GM21423 (cell line): ENCODE measurements around the gene P2RX7.
"Not testable (repeated sequence)": the region's sequence is repeated elsewhere in the genome, so short reads cannot be mapped to it uniquely, and the experiment has no call there.

ENCODE experiments used
- ATAC-seq: cut with Tn5 transposase; IDR thresholded peaks from one replicate; pipeline ENCODE4 v1.9.1; 2021; ENCODE audit warnings: mild to moderate bottlenecking, moderate library complexity; ENCODE audit not compliant: unreplicated experiment

P2RX7 gene

GRCh38 chr12:121170151-121170550 is 37.5 kb downstream of the P2RX7 start:
- no peak for ATAC-seq

DNA sequence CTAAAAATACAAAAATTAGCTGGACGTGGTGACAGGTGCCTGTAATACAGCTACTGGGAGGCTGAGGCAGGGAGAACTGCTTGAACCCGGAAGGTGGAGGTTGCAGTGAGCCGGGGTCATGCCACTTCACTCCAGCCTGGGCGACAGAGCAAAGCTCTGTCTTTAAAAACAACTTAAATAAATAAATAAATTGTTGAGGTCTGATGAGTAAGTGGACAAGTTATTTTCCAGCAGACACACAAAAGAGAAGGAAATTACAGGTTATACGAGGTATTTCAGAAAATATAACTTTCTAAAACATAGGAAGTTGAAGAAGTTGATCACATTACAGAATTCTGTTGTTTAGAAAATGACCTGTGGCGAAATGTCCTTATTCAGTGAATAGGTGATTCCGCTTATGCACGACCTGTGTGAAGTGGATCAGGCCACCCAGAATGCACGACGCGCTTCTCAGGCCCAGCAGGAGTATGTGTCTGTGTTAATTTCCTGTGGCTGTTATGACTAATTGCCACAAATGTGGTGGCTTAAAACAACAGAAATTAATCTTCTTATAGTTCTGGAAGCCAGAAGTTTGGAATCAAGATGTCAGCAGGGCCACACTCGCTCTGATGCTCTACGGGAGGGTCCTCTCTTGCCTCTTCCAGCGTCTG is 38.1 kb downstream of the P2RX7 start:
- no peak for ATAC-seq

DNA sequence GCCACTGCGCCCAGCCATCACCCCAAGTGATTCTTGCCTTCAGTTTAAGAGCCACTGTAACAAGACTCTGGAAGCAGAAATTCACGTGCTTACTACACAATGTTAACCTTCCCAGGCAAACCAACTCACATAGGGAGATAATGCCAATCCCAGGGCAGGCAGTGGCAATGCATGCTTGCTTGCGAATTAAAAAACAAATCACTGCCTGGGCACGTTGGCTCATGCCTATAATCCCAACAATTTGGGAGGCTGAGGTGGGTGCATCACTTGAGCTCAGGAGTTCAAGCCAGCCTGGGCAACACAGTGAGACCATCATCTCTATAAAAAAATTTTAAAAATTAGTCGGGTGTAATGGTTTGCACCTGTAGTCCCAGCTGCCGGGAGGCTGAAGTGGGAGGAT is 39.5 kb downstream of the P2RX7 start:
- ATAC-seq: no peak

GRCh38 chr12:121175383-121176119 is 42.9 kb downstream of the P2RX7 start:
- ATAC-seq: no peak

DNA sequence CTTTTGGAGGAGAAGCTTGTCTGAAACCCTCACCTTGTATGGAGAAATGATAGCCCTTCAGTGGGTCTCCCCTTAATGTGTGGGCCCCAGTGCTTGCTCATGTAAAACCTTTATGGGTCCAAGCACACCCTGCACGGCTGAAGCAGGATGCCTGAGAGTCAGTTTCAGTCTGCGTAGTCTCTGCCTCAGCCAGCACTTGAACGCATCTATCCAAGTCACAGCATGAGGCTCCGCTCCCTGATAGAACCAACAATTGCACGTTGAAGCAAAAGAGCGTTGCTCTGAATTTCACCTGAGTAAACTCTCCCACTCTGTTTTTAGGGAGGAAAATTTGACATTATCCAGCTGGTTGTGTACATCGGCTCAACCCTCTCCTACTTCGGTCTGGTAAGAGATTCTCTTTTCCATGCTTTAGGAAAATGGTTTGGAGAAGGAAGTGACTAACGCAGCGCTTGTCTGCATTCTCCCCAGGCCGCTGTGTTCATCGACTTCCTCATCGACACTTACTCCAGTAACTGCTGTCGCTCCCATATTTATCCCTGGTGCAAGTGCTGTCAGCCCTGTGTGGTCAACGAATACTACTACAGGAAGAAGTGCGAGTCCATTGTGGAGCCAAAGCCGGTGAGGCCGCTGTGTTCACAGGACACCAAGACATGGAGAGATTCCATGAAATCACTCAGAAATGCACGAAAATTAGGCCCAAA is 44.3 kb downstream of the P2RX7 start:
- ATAC-seq: no peak

DNA sequence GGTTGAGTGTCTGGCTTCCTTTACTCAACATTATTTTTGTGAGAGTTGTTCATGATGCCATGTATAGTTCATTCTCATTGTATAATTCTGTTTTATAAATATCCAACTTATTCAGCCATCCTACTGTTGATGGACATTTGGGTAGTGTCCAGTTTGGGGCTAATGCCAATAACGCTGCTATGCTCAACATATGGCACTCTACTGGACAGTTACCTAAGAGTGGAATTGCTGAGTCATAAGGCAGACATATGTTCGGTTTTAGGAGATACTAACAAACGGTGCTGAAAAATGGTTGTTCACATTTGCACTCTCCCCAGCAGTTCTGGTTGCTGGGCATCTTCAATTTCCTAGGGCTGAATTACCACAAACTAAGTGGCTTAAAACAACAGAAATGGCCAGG is 48.5 kb downstream of the P2RX7 start:
- ATAC-seq: no peak

GRCh38 chr12:121182222-121182893 is 49.7 kb downstream of the P2RX7 start:
- no peak for ATAC-seq

DNA sequence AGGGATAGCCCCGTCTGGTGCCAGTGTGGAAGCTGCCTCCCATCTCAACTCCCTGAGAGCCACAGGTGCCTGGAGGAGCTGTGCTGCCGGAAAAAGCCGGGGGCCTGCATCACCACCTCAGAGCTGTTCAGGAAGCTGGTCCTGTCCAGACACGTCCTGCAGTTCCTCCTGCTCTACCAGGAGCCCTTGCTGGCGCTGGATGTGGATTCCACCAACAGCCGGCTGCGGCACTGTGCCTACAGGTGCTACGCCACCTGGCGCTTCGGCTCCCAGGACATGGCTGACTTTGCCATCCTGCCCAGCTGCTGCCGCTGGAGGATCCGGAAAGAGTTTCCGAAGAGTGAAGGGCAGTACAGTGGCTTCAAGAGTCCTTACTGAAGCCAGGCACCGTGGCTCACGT is 51.7 kb downstream of the P2RX7 start:
- no peak for ATAC-seq

DNA sequence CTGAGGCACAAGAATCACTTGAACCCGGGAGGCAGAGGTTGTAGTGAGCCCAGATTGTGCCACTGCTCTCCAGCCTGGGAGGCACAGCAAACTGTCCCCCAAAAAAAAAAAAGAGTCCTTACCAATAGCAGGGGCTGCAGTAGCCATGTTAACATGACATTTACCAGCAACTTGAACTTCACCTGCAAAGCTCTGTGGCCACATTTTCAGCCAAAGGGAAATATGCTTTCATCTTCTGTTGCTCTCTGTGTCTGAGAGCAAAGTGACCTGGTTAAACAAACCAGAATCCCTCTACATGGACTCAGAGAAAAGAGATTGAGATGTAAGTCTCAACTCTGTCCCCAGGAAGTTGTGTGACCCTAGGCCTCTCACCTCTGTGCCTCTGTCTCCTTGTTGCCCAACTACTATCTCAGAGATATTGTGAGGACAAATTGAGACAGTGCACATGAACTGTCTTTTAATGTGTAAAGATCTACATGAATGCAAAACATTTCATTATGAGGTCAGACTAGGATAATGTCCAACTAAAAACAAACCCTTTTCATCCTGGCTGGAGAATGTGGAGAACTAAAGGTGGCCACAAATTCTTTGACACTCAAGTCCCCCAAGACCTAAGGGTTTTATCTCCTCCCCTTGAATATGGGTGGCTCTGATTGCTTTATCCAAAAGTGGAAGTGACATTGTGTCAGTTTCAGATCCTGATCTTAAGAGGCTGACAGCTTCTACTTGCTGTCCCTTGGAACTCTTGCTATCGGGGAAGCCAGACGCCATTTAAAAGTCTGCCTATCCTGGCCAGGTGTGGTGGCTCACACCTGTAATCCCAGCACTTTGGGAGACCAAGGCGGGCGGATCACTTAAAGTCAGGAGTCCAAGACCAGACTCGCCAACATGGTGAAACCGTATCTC is 52.6 kb downstream of the P2RX7 start:
- no peak for ATAC-seq

DNA sequence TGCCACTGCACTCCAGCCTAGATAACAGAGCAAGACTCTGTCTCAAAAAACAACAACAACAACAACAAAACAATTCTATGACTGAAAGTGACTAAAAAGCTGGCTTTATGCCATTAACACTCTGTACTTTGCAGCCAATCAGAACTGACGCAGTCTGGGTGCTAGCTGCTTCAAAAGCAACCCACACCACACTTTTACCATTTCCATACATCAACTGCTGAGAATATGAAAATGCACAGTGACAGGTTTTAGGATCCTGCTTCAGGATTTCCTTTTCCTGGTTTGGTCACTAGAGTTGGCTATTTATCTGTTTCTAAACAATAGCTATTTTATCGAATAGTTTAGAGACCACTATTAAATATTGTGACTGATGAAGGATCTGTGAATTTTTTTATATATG is 54.1 kb downstream of the P2RX7 start:
- no peak for ATAC-seq

DNA sequence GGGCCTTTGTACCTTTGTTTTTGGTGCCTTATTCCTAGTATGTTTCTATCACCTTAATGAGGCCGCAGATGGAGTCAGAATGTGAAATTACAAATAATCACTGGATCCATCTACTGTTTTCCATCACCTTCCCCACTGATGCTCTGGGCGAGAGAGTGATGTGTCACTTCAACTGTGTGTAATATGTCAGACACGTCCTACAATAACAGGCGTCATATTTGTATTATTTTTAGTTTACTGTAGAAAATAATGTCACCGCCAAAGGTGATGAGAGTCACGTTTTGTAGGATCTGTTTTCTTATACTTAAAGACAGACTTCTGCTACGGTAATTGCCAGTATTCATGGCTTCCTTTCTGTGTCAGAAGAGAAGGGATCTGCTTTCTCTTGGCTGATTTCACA is 54.8 kb downstream of the P2RX7 start:
- ATAC-seq: no peak

DNA sequence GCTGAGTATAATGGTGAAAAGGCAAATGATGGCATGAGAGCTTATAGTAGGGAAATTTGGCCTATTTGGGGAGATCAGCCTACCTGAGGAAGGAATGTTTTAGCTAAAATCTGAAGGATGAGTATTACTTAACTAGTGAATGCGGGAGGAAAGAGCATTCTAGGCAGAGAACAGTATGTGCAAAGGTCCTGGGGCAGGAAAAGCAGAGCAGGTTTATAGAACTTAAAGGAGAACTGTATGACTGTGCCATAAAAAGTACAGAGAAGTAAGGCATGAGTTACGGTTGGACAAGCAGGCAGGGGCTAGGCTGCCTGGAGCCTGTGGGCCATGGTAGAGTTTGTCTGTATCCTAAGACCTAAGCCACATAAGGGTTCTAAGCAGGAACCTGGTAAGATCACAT is 55.6 kb downstream of the P2RX7 start:
- ATAC-seq: no peak

GRCh38 chr12:121189131-121189530 is 56.5 kb downstream of the P2RX7 start:
- no peak for ATAC-seq

DNA sequence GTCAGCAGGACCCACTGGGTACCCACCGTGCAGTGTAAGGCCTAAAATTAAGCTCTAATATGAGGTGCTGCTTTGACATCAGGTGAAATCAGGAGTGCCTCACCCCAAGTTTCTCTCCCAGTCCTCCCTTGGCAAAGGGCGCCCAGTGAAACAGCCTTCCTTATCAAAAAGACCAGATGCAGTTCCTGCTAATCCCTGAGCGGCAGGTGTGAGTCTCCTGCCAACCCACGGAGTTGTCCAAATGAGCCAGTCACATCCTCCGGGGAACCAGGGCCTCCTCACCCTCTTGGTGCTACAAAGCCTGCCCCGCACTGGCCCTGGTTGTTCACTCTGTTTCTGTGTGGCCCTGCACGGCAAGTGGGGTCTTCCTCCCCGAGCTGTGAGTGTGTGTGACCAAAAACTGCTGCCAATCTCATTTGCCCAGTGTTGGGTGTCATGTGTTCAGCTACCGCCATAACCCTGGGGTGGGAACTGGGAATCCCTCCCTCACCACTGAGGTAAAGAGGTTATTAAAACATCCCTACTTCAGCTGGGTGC is 57.0 kb downstream of the P2RX7 start:
- ATAC-seq: no peak

- ATAC-seq: no peak
These were observed 57.9 kb downstream of the P2RX7 start for GRCh38 chr12:121190523-121191031.

DNA sequence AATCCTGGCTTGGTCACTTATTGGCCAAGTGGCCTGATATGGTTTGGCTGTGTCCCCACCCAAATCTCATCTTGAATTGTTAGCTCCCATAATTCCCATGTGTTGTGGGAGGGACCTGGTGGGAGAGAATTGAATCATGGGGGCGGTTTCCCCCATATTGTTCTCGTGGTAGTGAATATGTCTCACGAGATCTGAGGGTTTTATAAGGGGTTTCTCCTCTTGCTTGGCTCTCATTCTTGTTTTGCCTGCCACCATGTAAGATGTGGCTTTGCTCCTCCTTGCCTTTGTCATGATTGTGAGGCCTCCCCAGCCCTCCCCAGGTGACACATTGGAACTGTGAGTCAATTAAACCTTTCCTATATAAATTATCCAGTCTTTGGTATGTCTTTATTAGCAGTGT is 58.5 kb downstream of the P2RX7 start:
- no peak for ATAC-seq

- ATAC-seq: no peak
These were observed 64.2 kb downstream of the P2RX7 start for GRCh38 chr12:121196902-121197301.

- ATAC-seq: no peak
These were observed 66.3 kb downstream of the P2RX7 start for GRCh38 chr12:121198949-121199348.

DNA sequence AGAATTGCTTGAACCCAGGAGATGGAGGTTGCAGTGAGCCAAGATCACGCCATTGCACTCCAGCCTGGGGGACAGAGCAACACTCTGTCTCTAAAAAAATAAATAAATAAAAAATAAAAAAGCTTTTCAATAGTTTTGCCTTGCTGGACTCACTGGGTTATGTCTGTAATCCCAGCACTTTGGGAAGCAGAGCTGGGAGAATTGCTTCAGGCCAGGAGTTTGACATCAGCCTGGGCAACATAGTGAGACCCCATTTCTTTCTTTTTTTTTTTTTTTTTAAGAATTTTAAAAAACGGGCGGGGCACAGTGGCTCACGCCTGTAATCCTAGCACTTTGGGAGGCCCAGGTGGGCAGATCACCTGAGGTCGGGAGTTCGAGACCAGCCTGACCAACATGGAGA is 68.5 kb downstream of the P2RX7 start:
- ATAC-seq: not testable (repeated sequence)
